Kidney epithelial cell (primary cell): ENCODE measurements around the gene CLEC18C. TPM values are rescaled to one million over a fixed set of nuclear protein-coding genes. Genes with fewer than 3 reads are reported as not detected.
"Not testable (repeated sequence)": the region's sequence is repeated elsewhere in the genome, so short reads cannot be mapped to it uniquely, and the experiment has no call there.

Experiments used
- DNase-seq: peaks from one replicate; pipeline ENCODE4 v3.0.0-alpha.2; 2010; ENCODE audit warnings: low read depth
- H3K27me3 ChIP-seq: 2 replicates; pipeline ENCODE4 v1.6.0; 2011; ENCODE audit warnings: low read length; ENCODE audit not compliant: control insufficient read depth, insufficient read depth
- H3K36me3 ChIP-seq: 2 replicates; pipeline ENCODE4 v1.5.1; 2011; ENCODE audit warnings: low read length; ENCODE audit not compliant: control insufficient read depth, insufficient read depth
- H3K4me3 ChIP-seq: 2 replicates; pipeline ENCODE4 v1.5.1; 2011; ENCODE audit warnings: low read depth, mild to moderate bottlenecking, control low read depth, low read length
- total RNA-seq: library from RNA; depleted of rRNA; stranded (reverse); fragments of >200 nt; gene quantifications from 2 replicates; pipeline ENCODE4 v1.2.3, GENCODE V29; 2015

The CLEC18C gene
- 19.6 and 28.9 TPM in 2 replicates for total RNA-seq

- not testable (repeated sequence) for H3K4me3 ChIP-seq, H3K36me3 ChIP-seq, H3K27me3 ChIP-seq, DNase-seq
Observed at GRCh38 chr16:70173212-70173837, at the start of gene CLEC18C. CLEC18C (plus strand) TSS chr16:70173787; CDS start chr16:70174279, 492 bp downstream.

GRCh38 chr16:70123822-70124221 is 49.8 kb upstream of the CLEC18C start:
- H3K27me3 ChIP-seq, DNase-seq, H3K36me3 ChIP-seq, H3K4me3 ChIP-seq: not testable (repeated sequence)

- not testable (repeated sequence) for H3K4me3 ChIP-seq, DNase-seq, H3K36me3 ChIP-seq, H3K27me3 ChIP-seq
Observed at GRCh38 chr16:70126226-70126625, 47.4 kb upstream of the CLEC18C start.

DNA sequence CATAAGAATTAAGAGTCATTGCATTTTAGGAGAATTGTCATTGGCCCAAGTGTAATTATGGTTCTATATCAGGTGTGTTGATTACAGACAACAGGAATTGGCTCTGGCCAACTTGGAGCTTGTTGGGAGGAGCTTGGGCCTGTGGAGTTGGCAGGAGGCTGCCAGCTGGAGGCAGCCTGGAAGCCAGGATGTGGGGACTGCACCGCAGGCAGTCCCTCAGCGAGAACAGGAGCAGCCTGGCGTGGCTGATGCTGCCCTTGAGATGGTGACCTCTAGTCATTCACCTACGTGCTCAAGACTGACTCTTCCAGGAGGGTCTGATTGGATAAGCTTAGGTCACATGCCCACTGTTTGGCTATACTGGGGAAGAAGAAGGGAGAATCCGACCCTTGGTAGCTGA is 45.9 kb upstream of the CLEC18C start:
- not testable (repeated sequence) for H3K36me3 ChIP-seq, H3K4me3 ChIP-seq, DNase-seq, H3K27me3 ChIP-seq

- H3K27me3 ChIP-seq, H3K36me3 ChIP-seq, H3K4me3 ChIP-seq, DNase-seq: not testable (repeated sequence)
Observed at GRCh38 chr16:70128844-70129243, 44.7 kb upstream of the CLEC18C start.

GRCh38 chr16:70135796-70136195 is 37.8 kb upstream of the CLEC18C start:
- H3K36me3 ChIP-seq, result not testable (repeated sequence)

GRCh38 chr16:70136595-70136994 is 37.0 kb upstream of the CLEC18C start:
- H3K27me3 ChIP-seq, H3K4me3 ChIP-seq, DNase-seq, H3K36me3 ChIP-seq: not testable (repeated sequence)

More at GRCh38 chr16:70135796-70136195, 37.8 kb upstream of the CLEC18C start:
- H3K27me3 ChIP-seq, H3K4me3 ChIP-seq, DNase-seq: not testable (repeated sequence)

DNA sequence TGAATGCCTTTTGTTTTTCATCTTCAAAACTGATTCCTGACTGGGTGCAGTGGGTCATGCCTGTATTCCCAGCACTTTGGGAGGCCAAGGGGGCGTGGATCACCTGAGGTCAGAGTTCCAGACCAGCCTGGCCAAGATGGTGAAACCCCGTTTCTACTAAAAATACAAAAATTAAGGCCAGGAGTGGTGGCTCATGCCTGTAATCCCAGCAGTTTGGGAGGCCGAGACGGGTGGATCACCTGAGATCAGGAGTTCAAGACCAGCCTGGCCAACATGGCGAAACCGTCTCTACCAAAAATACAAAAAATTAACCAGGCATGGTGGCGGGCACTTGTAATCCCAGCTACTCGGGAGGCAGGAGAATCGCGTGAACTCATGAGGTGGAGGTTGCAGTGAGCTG is 30.8 kb upstream of the CLEC18C start:
- H3K4me3 ChIP-seq, H3K27me3 ChIP-seq, DNase-seq, H3K36me3 ChIP-seq: not testable (repeated sequence)

- H3K4me3 ChIP-seq, H3K36me3 ChIP-seq, H3K27me3 ChIP-seq, DNase-seq: not testable (repeated sequence)
Observed at GRCh38 chr16:70143231-70143895, 30.2 kb upstream of the CLEC18C start.

- not testable (repeated sequence) for H3K36me3 ChIP-seq, H3K27me3 ChIP-seq, DNase-seq, H3K4me3 ChIP-seq
Observed at GRCh38 chr16:70147853-70148252, 25.7 kb upstream of the CLEC18C start.

- H3K36me3 ChIP-seq, H3K4me3 ChIP-seq, DNase-seq, H3K27me3 ChIP-seq: not testable (repeated sequence)
Observed at GRCh38 chr16:70148453-70148852, 25.1 kb upstream of the CLEC18C start.

DNA sequence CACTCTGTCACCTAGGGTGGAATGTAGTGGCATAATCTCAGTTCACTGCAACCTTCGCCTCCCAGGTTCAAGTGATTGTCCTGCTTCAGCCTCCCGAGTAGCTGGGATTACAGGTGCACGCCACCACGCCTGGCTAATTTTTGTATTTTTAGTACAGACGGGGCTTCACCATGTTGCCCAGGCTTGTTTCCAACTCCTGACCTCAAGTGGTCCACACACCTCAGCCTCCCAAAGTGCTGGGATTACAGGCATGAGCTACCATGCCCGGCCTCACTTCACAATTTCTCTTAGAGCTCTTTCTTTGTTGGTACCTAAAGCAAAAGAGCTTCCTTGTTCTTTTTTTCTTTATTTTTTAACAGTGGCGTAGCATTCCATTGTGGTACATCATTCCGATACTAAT is 24.3 kb upstream of the CLEC18C start:
- H3K4me3 ChIP-seq, DNase-seq, H3K36me3 ChIP-seq, H3K27me3 ChIP-seq: not testable (repeated sequence)
